K562 (cell line): Measurements from ENCODE around the gene PYROXD2. TPM values are rescaled to one million over a fixed set of nuclear protein-coding genes. Genes with fewer than 3 reads are reported as not detected.

ENCODE experiments used
- CHD7 ChIP-seq: fragments of 200-600 bp; sonication (generic); IDR thresholded peaks from one replicate; pipeline ENCODE4 v1.6.1; 2012; ENCODE audit warnings: mild to moderate bottlenecking, low read depth, low read length, inconsistent platforms
- RCOR1 ChIP-seq, 2 experiments: IDR thresholded peaks; 2 replicates each; pipeline ENCODE4 v1.6.1; 2012; ENCODE audit warnings: low read depth in 2 of 2, low read length in 2 of 2, borderline replicate concordance in 1 of 2, improper control_type of control experiment in 1 of 2
- ZNF232 ChIP-seq: sonication (generic); formaldehyde crosslinking; IDR thresholded peaks from 2 replicates; pipeline ENCODE4 v1.8.0; 2022; ENCODE audit warnings: mild to moderate bottlenecking, missing genetic modification reagents
- ZNF282 ChIP-seq: sonication (generic); formaldehyde crosslinking; IDR thresholded peaks from 2 replicates; pipeline ENCODE4 v1.8.1; 2023; ENCODE audit warnings: missing genetic modification reagents
- polyA plus RNA-seq, 8 experiments: library from polyadenylated mRNA; depleted of rRNA in 4 of 8; stranded (reverse) in 5 of 8; unstranded in 3 of 8; fragments of >200 nt; fragmentation: Nextera tagmentation in 2 of 8; fragmentation: Illumina TruSeq in 1 of 8; extraction: Ambion mirVana in 2 of 8; extraction: Trizol in 1 of 8; gene quantifications; 2 replicates each; pipeline versions ENCODE4 v1.2.1 to v1.2.3, GENCODE V29; 2011 to 2014; ENCODE audit warnings: inconsistent platforms in 1 of 8, missing spikeins in 1 of 8
- total RNA-seq, 7 experiments: library from RNA; depleted of rRNA in 6 of 7; stranded (reverse); fragments of >200 nt in 6 of 7; fragmentation: Illumina TruSeq in 2 of 7; extraction: Trizol in 2 of 7; gene quantifications; 2 replicates each; pipeline versions ENCODE4 v1.2.1 to v1.2.3, GENCODE V29; 2011 to 2021; ENCODE audit warnings: low replicate concordance in 1 of 7
- TF ChIP-seq, protein P1 (sequence below): fragments of 250-450 bp; sonication (Bioruptor Pico); IDR thresholded peaks from 2 replicates; pipeline ENCODE4 v1.9.0; 2021; ENCODE audit warnings: mild to moderate bottlenecking

PYROXD2 gene
- total and polyA plus RNA-seq, 9 of the 15 experiments (the other 6 are each of a cell fraction or from before 2014, with no cell fraction given) = 0.14 to 1.4 (median 0.58) TPM

- TF ChIP-seq CHD7 = no peak
- TF ChIP-seq, protein P1, sequence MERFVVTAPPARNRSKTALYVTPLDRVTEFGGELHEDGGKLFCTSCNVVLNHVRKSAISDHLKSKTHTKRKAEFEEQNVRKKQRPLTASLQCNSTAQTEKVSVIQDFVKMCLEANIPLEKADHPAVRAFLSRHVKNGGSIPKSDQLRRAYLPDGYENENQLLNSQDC = no peak
- no peak for TF ChIP-seq ZNF282
- TF ChIP-seq RCOR1 (IDR thresholded peaks at IDR 0.05; ENCODE audit: borderline replicate concordance in 1 of 2, low read depth in 2 of 2, low read length in 2 of 2) = no peak
- no peak for TF ChIP-seq ZNF232 (CRISPR knock-in tag)
Measured at GRCh38 chr10:98433371-98433770, 18.4 kb upstream of the PYROXD2 start (continued).
